Gastroesophageal sphincter (tissue), 4 donors: ENCODE data around the gene STIM2. TPM values are rescaled to one million over a fixed set of nuclear protein-coding genes. Genes with fewer than 3 reads are reported as not detected.

Source experiments
- ATAC-seq: fragments of 150-250 bp; one replicate; pipeline ENCODE4 v1.9.1; 2016; ENCODE audit warnings: mild to moderate bottlenecking, moderate library complexity
- H3K27ac ChIP-seq, 4 donors: fragments of 200-600 bp; sonication (generic) in 3 of 4; 1 replicate in 3 of 4; 2 replicates in 1 of 4; pipeline ENCODE4 v1.5.1; 2016 to 2019
- H3K27me3 ChIP-seq: fragments of 200-600 bp; sonication (generic); one replicate; pipeline ENCODE4 v1.5.1; 2019
- H3K36me3 ChIP-seq, 2 donors: fragments of 200-600 bp; sonication (generic); one replicate each; pipeline ENCODE4 v1.5.1; 2019; ENCODE audit warnings: control low read depth in 1 of 2
- H3K4me1 ChIP-seq, 3 donors: fragments of 200-600 bp; sonication (generic); 1 replicate in 2 of 3; 2 replicates in 1 of 3; pipeline ENCODE4 v1.5.1; 2016 to 2019; ENCODE audit warnings: control low read depth in 2 of 3
- H3K4me3 ChIP-seq, 2 donors: fragments of 200-600 bp; sonication (generic); one replicate each; pipeline ENCODE4 v1.5.1; 2019; ENCODE audit warnings: mild to moderate bottlenecking in 1 of 2, moderate library complexity in 1 of 2
- H3K9me3 ChIP-seq, 3 donors: fragments of 200-600 bp; sonication (generic); one replicate each; pipeline ENCODE4 v1.5.1; 2017 to 2019; ENCODE audit warnings: control low read depth in 2 of 3
- CTCF ChIP-seq, 4 experiments: fragments of 200-600 bp in 2 of 4; fragments of 450-650 bp in 2 of 4; sonication (generic) in 1 of 4; IDR thresholded peaks; one replicate each; pipeline ENCODE4 v1.5.1; 2017 to 2019; ENCODE audit warnings: antibody characterized with exemption in 4 of 4, mild to moderate bottlenecking in 2 of 4, moderate library complexity in 2 of 4
- EP300 ChIP-seq: sonication (generic); formaldehyde crosslinking; IDR thresholded peaks from one replicate; pipeline ENCODE4 v1.6.1; 2017; ENCODE audit warnings: antibody characterized with exemption, mild to moderate bottlenecking
- POLR2A ChIP-seq, 2 donors: fragments of 450-650 bp; IDR thresholded peaks; one replicate each; pipeline ENCODE4 v1.6.1; 2017; ENCODE audit warnings: antibody characterized with exemption in 2 of 2, mild to moderate bottlenecking in 2 of 2, moderate library complexity in 1 of 2
- POLR2AphosphoS5 ChIP-seq: sonication (generic); formaldehyde crosslinking; IDR thresholded peaks from one replicate; pipeline ENCODE4 v1.6.1; 2017; ENCODE audit warnings: antibody characterized with exemption
- WGBS, 2 donors: methylation state at CpG; one replicate each; pipeline ENCODE4 v1.1.5; 2018; ENCODE audit warnings: low coverage in 1 of 2; 5-methylcytosine and 5-hydroxymethylcytosine counted together
- total RNA-seq, 4 donors: library from RNA; depleted of rRNA; stranded (reverse); fragments of >200 nt; gene quantifications; one replicate each; pipeline ENCODE4 v1.1.0, GENCODE V29; 2016

The STIM2 gene
- total RNA-seq, 4 donors from 2014 or later = 8.4 to 11.6 (median 10.5) TPM

- Histone ChIP-seq H3K4me3 (no peak overlapping the region), H3K27me3 (peaks cover 13% of the 10 kb centered on the region), H3K4me1 (no peaks in the 10 kb centered on the region), H3K9me3 (peaks cover 0 to 6% (median 0%) of the 10 kb centered on the region in 3 donors), H3K36me3 (no peaks in the 10 kb centered on the region), H3K27ac (no peak overlapping the region)
- 70 to 80% methylated on average over 1 of the region's 1 CpG for WGBS, 2 donors
- no peak for ATAC-seq
- TF ChIP-seq CTCF (IDR thresholded peaks at IDR 0.05) (no peak), POLR2A (IDR thresholded peaks at IDR 0.05) (no peak), EP300 (no peak), POLR2AphosphoS5 (no peak)
Observed at GRCh38 chr4:27043200-27043599, 182.6 kb downstream of the STIM2 start.

- no peak for ATAC-seq
- peaks cover 0 to 9% (median 0%) of the 10 kb centered on the region in 3 donors for H3K4me1 ChIP-seq
- peaks cover 13% of the 10 kb centered on the region for H3K27me3 ChIP-seq
- H3K27ac ChIP-seq = no peak overlapping the region
- TF ChIP-seq CTCF (IDR thresholded peaks at IDR 0.05) (no peak), POLR2A (IDR thresholded peaks at IDR 0.05) (no peak), POLR2AphosphoS5 (no peak), EP300 (no peak)
- peaks cover 0 to 6% (median 0%) of the 10 kb centered on the region in 3 donors for H3K9me3 ChIP-seq
- H3K4me3 ChIP-seq = no peak overlapping the region
- H3K36me3 ChIP-seq = no peaks in the 10 kb centered on the region
- 11 to 40% methylated on average over 1 of the region's 1 CpG for WGBS, 2 donors
Observed at GRCh38 chr4:27046851-27047250, 186.2 kb downstream of the STIM2 start.

GRCh38 chr4:27048429-27049238, 188.0 kb downstream of the STIM2 start:
- WGBS, 2 donors = 9 to 10% methylated on average over 19 of the region's 19 CpGs
- H3K4me1 ChIP-seq = peaks cover 0 to 9% (median 0%) of the 10 kb centered on the region in 3 donors
- no peak overlapping the region for H3K27ac ChIP-seq
- no peak for ATAC-seq
- TF ChIP-seq POLR2A (IDR thresholded peaks at IDR 0.05) (no peak), CTCF (IDR thresholded peaks at IDR 0.05) (peak; percentile 65 to 85 (median 74)), POLR2AphosphoS5 (no peak), EP300 (no peak)
- peaks cover 11% of the 10 kb centered on the region for H3K27me3 ChIP-seq
- no peaks in the 10 kb centered on the region for H3K36me3 ChIP-seq
- H3K9me3 ChIP-seq = peaks cover 0 to 5% (median 0%) of the 10 kb centered on the region in 3 donors
- peak overlapping the region; percentile 30 to 36 for H3K4me3 ChIP-seq

GRCh38 chr4:27049239-27049829, 188.7 kb downstream of the STIM2 start:
- WGBS, 2 donors = 54 to 60% methylated on average over 3 of the region's 8 CpGs
- no peak overlapping the region for H3K27ac ChIP-seq
- H3K4me1 ChIP-seq = peaks cover 0 to 9% (median 0%) of the 10 kb centered on the region in 3 donors
- no peaks in the 10 kb centered on the region for H3K36me3 ChIP-seq
- no peak for TF ChIP-seq EP300
- TF ChIP-seq POLR2AphosphoS5 = no peak
- ATAC-seq = no peak
- H3K9me3 ChIP-seq = no peaks in the 10 kb centered on the region
- H3K4me3 ChIP-seq = no peak overlapping the region
- H3K27me3 ChIP-seq = peaks cover 5% of the 10 kb centered on the region

GRCh38 chr4:27050731-27051130, 190.1 kb downstream of the STIM2 start:
- Histone ChIP-seq H3K4me1 (peaks cover 0 to 9% (median 0%) of the 10 kb centered on the region in 3 donors), H3K27me3 (peaks cover 12% of the 10 kb centered on the region), H3K36me3 (no peaks in the 10 kb centered on the region), H3K9me3 (no peaks in the 10 kb centered on the region), H3K27ac (no peak overlapping the region), H3K4me3 (no peak overlapping the region)
- no peak for ATAC-seq
- TF ChIP-seq EP300 (no peak), CTCF (IDR thresholded peaks at IDR 0.05) (no peak), POLR2AphosphoS5 (no peak), POLR2A (IDR thresholded peaks at IDR 0.05) (no peak)
- WGBS, 2 donors = 86 to 100% methylated on average over 1 to 3 of the region's 3 CpGs
